Measurements from ENCODE around the gene ADGRD2.

DNA sequence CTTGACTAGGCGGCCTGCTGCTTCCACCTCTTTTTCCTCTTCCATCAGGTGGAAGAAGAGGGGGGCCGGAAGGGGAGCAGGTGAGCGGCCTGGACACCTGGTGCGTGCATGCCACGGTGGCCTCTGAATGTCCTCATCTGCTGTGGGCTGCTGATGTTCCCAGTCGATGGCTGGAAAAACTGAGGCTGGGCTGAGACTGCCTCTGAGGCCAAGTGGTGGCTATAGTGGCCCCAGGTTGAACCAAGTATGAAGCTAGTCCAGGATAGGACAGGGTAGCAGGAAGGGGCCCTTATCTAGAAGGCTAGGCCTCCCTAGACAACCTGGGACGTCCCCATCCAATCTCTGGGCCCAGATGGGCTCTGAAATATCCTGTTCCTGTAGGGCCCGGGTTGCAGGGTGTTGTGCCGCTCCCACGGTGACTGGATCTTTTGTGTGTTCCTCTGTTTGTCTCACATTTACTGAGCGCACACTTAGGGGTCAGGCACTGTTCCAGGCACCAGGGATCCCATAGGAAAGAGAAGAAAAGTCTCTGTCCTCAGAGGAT, 57.7 kb downstream of the ADGRD2 start:
- TF ChIP-seq CTCF (IDR thresholded peaks at IDR 0.05) (no peak), POLR2A (IDR thresholded peaks at IDR 0.05) (no peak)

Data from Peyer's patch (tissue), 4 donors.